ENCODE data around the gene RAP1A.

The RAP1A gene

DNA sequence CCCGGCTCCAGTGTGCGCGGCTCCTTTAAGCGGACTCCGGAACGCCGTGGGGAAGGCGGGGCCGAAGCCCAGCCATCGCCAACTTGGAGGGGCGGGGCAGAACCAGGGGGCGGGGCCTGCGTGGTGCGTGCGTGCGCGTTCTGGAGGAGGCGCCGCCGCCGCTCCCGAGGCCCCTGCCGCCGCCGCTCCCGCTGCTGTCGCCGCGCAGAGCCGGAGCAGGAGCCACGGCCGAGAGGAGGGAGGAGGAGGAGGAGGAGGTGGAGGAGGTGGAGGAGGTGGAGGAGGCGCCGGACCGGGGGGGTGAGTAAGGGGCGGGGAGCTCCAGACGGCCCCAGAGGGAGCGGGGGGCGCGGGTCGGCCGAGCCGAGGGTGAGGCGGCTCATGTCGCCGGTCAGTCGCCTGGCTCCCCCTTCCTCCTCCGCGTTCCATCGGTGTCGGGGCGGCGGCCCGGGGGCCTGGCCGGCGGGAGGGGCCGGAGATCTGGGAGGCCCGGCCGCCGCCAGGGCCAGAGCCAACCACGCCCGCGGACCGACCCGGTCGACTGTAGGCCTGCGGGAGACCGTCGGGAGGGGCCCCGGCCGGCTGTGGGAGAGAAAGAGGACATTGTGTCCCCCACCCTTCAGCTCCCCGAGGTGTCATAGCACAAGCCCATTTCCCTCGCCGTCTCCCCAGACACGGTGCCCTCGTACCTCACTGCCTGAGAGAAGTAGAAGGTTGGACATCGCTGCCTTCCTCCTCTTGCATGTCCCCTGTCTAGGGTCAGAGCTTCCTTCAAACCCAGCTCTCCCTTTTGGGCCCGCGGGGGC, at the start of gene RAP1A:
RAP1A (plus strand) TSS at position 155 of the 806 bp plus-strand sequence. CDS start 71,572 bp downstream, outside the sequence.
- DNase-seq (ENCODE audit: extremely low read depth in 1 of 2, low read depth in 1 of 2), result peak; percentile 89

DNA sequence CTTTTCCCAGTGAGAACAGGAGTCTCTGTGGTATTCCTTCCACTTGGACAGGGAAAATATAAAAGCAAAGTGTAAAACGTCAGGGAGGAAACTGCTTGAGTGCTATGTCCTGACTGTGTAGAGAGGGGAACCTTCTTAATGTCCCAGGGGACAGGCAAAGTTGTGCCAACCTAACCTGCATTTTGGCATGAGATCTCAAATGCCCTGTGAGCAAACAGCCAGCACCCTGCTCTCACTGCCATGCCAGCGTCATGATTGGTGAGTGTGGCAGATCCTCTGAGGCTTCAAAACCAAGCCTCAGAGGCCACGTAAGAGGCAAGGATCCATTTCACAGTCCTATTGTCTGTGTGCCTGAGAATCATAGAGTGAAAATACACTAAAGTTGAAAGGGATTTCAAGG, 49.7 kb upstream of the RAP1A start:
- no peak for DNase-seq (ENCODE audit: extremely low read depth in 1 of 2, low read depth in 1 of 2)

DNA sequence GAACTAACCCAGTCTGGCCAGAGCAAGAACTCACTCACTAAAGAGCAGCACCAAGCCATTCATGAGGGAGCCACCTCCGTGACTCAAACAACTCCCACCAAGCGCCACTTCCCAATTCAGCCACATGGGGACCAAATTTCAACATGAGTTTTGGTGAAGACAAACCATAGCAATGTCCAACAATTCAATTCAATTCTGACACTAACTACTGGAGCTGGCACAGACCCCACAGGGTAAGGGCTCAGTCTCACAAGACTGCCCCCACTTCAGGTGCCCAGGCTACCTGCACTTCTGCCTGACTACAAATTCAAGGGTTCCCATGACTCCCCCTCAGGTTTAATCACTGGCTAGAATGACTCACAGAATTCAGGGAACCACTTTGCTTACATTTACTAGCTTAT, 48.8 kb upstream of the RAP1A start:
- DNase-seq (ENCODE audit: extremely low read depth in 1 of 2, low read depth in 1 of 2), result no peak

DNA sequence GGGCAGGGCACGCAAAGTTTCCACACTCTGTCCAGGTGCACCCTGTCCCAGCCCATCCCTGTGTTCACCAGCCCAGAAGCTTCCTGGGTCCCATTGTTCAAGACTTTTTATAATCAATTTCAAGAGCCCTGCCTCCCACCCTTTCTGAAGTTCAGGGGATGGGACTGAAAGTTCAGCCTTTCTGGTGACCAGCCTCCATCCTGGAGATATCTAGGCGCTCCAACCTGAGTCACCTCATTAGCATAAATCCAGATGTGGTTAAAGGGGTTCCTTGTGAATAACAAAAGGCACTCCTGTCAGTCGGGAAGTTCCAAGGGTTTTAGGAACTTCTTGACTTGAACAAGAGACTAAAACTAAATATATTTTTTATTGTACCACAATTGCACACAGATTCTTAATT, 48.4 kb upstream of the RAP1A start:
- DNase-seq (ENCODE audit: extremely low read depth in 1 of 2, low read depth in 1 of 2), result no peak

DNA sequence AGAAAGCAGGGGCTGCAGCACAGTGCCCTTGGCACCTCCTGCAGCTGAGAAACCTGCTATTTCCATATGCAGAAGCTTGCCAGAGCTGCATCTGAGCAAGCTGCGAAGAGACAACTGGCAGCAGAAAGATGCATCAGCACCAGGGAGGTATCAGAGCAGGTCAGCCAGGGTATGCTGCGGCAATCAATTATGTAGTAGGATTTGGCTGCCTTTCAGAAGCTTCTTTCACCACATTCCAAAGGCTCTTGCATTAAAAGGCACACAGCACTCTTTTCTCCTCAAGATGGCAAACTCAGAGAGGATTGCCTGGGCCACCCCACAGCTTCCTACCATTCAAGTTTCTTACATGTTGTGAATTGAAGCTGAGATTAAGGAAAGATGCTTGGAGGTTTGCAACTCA, 47.6 kb upstream of the RAP1A start:
- DNase-seq (ENCODE audit: extremely low read depth in 1 of 2, low read depth in 1 of 2), result no peak

DNA sequence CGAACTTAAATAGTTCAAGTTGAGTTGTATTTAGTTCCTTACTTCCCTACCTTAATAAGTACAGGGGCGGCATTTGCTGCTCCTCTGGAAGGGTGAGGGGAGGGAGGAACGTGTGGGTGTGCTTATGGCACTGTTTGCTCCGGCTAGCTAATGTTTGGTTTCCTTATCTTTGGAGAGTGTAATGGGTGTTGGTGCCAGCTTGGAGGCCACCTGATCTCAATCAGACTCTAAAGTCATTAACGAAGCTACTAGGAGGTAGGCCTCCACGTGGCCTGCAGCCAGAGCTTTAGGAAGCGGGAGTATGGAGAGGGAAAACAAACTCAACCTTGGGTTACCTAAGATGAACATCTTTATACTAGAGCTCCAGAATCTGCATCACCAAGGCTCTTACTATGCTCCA, 43.0 kb upstream of the RAP1A start:
- DNase-seq (ENCODE audit: extremely low read depth in 1 of 2, low read depth in 1 of 2), result no peak

DNA sequence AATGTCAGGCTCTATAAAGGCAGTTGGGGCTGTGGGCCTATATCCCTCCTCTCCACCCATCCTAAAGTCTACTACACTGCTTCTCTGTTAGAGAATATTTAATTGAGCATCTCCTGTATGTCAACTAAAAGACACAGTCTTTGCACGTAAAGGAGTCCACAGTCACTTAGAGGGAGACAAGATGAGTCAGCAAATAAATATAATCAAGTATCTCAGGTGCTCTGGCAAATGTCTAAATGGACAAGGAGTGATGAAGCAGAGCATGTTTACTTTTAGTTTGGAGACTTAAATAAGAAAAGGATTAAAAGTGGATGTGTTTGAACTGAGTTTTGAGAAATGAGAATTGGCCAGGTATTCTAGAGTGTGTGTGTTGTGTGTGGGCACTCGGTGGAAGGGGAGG, 41.8 kb upstream of the RAP1A start:
- no peak for DNase-seq (ENCODE audit: extremely low read depth in 1 of 2, low read depth in 1 of 2)

DNA sequence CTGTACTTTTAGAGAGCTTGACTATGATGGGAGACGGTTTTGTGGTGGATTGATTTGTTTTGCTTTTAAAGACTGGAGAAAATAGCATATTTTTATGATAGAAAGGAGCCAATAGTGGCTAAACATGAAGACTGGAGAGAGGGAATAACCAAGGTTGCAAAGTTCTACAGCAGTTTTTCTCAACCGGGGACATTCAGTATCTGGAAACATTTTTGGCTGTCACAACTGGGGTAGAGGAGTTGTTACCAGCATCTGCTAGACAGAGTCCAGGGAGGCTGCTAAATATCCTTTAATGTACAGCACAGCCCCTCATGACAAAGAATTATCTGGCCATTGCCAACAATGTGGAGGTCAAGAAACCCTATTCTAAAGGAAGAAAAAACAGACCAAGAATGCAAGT, 38.4 kb upstream of the RAP1A start:
- no peak for DNase-seq (ENCODE audit: extremely low read depth in 1 of 2, low read depth in 1 of 2)

DNA sequence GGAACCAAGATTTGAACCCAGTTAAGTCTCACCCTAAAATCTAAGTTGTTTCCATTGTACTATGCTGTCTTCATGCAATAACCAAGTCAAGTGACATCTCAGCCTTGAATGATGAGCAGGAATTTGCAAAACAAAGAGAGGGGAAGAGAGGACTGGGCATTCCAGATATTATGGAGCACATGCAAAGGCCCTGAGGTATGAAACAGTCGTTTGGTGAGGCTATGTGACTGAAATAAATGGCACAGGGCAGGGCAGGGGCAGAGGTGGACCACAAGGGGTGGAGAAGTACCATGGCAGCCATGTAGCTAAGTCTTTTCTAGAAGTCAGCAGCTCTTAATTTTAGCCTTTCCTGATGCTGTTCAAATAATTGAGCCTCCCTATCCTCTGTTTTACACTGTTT, 37.6 kb upstream of the RAP1A start:
- no peak for DNase-seq (ENCODE audit: extremely low read depth in 1 of 2, low read depth in 1 of 2)

DNA sequence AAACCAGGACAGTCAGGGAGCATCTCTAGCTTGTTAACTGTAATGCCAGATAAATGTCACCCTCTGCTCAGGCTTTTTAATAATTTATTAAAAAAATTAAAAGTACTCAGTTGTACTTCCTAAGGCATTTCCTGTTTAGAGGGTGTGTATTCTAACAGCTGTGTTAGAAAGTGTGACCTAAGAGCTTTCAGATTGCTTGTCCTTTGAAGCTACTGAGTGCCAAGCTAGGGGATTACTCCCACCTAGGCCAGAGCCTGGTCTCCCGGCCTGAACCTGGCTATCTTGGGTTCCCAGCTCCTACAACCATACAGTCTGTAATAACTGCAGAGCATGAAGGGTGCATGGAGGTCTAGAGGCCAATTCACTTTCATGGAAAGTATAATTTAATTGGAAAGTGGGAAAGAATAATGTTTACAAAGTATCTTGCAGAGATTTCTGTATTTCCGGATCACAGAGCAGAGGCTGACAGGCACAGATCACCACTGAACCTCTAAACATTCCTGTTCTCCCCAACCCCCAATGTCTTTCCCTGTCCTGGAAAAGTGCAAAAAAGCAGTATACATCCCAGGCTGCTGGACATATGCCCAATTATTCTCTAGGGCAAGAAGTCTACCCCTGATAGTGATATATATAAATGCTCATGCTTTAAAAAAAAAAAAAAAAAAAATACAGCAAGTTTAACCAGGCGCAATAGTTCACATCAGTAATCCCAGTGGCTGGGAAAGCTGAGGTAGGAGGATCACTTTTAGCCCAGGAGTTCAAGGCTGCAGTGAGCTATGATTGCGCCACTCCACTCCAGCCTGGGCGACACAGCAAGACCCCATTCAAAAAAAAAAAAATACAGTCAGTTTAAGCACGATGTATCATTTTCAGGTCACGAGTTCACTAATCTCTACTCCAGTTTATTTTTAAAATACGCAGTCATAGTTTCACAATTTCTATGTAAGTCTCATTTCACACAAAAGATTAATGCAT, 36.7 kb upstream of the RAP1A start:
- no peak for DNase-seq (ENCODE audit: extremely low read depth in 1 of 2, low read depth in 1 of 2)

DNA sequence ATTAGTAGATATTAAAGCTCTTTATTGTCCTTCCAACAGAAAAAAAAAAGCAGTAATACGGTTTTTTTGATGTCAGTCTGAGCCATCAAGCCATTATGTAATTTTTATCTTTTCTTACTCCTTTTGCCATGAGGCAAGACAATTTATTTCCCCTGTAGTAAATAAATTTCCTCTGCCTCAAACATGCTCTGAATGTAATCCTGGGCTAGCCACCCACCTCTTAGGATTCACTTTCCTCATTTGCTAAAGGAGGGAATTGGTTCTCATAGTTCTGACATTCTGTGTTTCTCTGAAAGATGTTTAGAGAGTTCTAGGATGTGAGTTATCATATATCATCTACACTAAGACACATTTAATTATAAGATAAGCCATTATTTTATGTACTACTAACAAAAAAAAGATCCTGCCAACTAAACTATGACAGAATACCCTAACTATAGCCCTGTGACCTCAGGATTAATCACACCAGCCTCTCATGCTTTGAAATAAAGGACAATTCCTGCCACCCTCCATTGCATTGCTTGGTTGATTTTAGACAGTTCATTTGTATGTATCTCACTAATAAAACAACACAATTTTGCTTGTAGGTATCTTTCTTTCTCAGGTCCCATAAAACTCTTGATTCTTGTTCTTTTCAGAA, 34.0 kb upstream of the RAP1A start:
- DNase-seq (ENCODE audit: extremely low read depth in 1 of 2, low read depth in 1 of 2), result no peak

DNA sequence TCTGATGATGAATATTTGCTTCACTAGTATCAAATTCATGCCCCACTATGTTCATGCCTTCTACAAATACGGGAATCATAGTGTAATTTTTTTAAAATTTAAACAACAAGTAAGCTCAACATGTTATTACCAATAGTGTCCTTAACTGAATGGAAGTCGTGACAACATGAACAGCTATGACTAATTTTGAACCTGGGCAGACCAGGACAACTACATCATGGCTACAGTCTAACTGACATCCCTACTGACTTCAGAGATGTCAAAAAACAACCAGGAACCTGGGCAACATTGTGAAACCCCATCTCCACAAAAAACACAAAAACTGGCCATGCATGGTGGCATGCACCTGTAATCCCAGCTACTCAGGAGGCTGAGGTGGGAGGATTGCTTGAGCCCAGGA, 33.5 kb upstream of the RAP1A start:
- DNase-seq (ENCODE audit: extremely low read depth in 1 of 2, low read depth in 1 of 2), result no peak

DNA sequence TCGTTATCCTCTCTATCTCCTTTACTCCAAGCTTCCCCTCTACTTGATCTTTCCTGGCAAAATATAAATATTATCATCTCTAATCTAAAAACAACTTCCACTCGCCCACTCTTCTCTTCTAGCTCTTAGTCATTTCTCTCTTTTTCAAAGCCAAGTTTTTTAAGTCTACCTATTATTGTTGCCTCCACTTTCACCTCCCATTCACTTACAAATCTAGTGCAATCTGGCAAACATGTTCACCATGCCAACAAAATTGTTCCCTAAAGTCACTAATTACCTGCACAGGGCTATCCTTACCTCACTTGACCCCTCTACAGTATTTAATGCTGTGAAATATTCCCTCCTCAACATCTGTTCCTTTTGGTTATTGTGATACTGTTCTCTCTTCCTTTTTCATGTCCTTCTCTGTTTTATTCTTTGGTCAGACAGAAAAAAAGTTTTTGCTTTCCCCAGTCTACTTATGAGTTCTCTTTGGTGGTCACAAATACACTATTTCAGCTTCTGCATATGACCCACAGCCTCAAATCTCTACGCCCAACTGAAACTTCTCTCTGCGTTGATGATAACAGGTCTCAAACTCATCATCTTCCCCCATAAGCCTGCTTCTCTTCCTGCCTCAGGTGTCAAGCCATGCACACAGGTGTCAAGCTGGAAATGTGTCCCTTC, 31.9 kb upstream of the RAP1A start:
- DNase-seq (ENCODE audit: extremely low read depth in 1 of 2, low read depth in 1 of 2), result no peak

DNA sequence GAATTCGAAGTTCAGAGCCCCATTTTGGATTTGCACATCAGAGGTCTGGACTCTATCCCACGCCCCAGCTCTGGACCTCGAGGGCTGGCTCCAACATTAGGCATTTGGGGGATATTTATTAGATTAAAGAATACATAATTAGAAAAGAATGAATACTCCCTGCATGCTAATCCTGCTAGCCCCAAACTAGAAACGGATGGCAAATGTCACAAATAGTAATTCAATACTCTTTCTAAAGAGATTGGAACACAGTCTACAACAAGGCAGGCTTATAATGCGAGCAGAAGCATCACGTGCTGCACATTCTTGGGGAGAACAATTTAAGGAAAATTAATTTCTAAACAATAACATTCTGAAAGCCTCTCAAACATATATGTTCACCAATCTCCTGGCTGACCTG, 27.7 kb upstream of the RAP1A start:
- DNase-seq (ENCODE audit: extremely low read depth in 1 of 2, low read depth in 1 of 2), result no peak

DNA sequence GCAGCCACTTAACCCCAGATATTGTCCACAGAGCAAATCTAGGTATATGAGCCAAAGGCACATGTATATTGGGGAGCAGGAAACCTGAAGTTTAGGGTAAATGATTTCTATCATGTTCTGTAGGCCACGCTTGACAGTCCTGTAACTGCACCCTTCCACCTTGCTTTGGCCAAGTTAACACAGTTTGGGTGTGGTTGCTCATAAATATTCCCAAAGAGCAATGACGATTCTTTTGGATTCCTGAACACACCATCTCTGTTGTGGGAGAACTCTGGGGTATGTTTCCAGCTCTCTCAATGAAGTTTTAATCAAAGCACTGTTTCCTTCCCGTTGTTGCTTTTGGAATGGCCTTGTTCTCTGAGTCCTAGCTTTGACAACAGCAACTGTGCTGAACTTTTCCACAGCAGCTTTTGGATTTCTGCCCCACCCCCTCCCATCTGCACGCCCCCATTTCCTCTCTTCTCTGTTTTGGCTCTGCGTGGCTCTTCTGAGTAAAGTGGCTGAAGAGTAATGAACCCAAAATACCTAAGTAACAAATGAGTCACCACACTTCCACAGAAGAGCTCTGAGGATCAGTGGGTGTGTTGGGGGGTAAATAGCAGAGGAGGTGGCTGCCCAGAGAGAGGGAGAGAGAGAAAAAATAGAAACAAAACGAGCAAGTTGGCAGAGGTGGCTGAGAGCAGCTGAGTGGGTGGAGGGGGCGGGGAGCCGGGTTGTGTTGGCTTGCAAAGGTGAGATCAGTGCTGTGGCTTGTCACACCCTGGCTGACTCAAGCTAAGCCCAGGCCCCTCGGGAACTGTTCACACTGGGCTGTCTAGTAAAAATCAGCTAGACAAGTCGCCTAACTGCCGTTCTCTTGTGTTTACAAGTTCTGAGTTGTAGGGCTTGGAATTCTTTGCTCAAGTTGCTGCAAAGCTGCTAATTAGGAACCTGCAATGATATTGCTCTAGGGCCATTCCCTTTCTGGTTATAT, 26.9 kb upstream of the RAP1A start:
- peak; percentile 94 to 98 for DNase-seq (ENCODE audit: extremely low read depth in 1 of 2, low read depth in 1 of 2)

DNA sequence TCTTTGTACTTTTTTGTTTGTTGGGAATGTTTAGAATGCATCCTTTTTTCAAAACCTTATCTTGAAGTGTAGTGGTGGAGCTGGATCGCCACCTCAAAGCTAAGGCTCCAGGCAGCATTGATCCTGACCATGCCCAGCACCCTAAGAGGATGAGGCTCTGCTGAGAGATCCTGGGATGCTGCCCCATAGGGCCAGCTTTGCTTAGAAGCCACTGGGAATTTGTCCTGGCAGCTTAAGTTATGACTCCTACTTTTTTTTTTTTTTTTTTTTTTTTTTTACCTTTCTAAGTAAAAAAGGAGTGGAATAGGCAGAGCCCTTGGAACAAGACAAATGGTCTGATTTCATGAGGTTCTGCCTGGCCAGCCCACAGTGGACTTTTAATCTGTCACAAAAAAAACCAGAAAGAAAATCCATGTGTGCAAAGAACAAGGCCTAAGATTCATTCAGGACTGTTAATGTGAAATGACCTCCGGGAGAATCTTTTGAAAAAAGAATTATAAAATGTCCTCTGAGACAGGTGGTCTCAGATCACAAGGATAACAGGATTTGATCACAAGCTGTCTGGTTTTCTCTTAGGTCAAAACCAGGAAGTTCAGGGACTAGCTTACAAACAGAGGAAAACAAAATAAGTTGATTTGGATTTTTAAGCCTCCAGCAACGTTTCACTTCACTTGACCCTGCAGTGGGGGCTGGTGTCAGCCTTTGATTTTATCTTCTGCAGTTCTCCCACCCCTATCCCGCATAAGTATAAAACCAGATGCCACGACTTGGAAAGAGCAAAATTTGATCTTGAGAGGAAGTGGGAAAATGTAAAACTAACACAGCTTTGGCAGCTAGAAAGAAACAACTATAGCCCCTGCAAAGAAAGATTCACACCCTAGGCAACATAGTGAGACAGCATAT, 25.9 kb upstream of the RAP1A start:
- DNase-seq (ENCODE audit: extremely low read depth in 1 of 2, low read depth in 1 of 2), result no peak

DNA sequence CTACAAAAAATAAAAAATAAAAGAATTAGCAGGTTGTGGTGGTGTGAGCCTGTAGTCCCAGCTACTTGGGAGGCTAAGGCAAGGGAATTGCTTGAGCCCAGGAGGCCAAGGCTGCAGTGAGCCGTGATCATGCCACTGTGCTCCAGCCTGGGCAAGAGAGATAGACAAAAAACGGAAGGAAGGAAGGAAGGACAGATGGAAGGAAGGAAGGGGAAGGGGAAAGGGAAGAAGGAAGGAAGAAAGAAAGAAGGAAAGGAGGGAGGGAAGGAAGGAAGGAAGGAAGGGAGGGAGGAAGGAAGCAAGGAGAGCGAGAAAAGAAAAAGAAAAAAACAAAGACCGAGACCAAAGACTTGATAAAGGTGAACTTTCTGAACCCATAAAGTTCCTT, 25.3 kb upstream of the RAP1A start:
- DNase-seq (ENCODE audit: extremely low read depth in 1 of 2, low read depth in 1 of 2), result no peak

DNA sequence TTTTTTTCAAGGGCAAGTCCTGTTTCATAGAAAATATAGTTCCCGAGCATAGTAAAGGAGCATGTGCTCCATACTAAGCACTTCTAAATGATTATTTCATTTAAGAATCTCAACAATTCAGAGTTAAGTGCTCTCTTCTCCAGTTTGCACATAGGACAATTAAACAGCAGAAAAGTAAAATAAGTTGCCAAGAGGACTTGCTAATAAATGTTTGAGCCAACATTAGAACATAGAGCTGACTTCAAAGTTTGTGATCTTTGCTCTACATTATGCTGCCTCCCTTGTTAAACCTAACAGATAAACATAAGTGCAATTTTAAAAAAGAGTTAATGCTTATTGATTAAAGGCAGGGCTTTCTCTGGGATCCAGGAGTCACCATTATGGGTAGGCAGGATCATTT, 23.8 kb upstream of the RAP1A start:
- no peak for DNase-seq (ENCODE audit: extremely low read depth in 1 of 2, low read depth in 1 of 2)

DNA sequence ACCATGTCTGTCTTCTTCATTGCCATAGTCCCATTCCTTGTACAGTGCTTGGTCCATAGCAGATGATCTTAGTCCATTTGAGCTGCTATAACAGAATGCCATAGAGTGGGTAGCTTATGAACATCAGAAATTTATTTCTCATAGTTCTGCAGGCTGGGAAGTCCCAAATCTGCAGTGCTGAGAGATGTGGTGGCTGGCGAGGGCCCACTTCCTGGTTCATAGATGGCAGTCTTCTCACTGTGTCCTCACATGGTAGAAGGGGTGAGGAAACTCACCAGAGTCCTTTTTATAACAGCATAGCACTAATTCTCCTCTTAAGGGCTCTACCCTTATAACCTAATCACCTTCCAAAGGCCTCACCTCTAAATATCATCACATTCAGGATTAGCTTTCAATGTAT, 23.1 kb upstream of the RAP1A start:
- DNase-seq (ENCODE audit: extremely low read depth in 1 of 2, low read depth in 1 of 2), result peak in 1 of 2 donors; percentile 58
